IMR-90 (cell line): Measurements from ENCODE around the gene SUN5. TPM values are rescaled to one million over a fixed set of nuclear protein-coding genes. Genes with fewer than 3 reads are reported as not detected.

Experiments used
- ATAC-seq: fragments of 200-7000 bp; cut with Tn5 transposase; 2 replicates; pipeline ENCODE4 v1.9.1; 2020; ENCODE audit warnings: low read depth, mild to moderate bottlenecking, moderate library complexity
- BruUV-seq: library from RNA; stranded (reverse); fragments of 400-500 nt; replicated peaks from 2 replicates; lab custom pipeline; 2021; lab: Mats Ljungman, UMichigan
- CTCF ChIA-PET: fragments of 300-600 bp; formaldehyde crosslinking; extraction: SDS; loops from one replicate; lab custom pipeline; 2021; ENCODE audit warnings: antibody characterized with exemption; lab: Yijun Ruan, JAX
- POLR2A ChIA-PET: fragments of 300-600 bp; sonication (Branson Sonifier 250); formaldehyde crosslinking; loops from one replicate; lab custom pipeline; 2022; ENCODE audit warnings: antibody characterized with exemption; ENCODE audit not compliant: unreplicated experiment; lab: Charles Lee
- DNase-seq: peaks from one replicate; pipeline ENCODE4 v3.0.0; 2013
- H2AFZ ChIP-seq: replicated peaks from 2 replicates; pipeline ENCODE3; 2013; ENCODE audit warnings: low read length, mild to moderate bottlenecking; ENCODE audit not compliant: poor library complexity
- H2AK5ac ChIP-seq: 2 replicates; pipeline ENCODE4 v1.6.1; 2013; ENCODE audit warnings: low read depth, low read length, inconsistent platforms
- H2AK9ac ChIP-seq: replicated peaks from 2 replicates; pipeline ENCODE3; 2013; ENCODE audit warnings: mild to moderate bottlenecking, low read depth, low read length, moderate library complexity; ENCODE audit not compliant: poor library complexity
- H2BK120ac ChIP-seq: 2 replicates; pipeline ENCODE4 v1.6.1; 2013; ENCODE audit warnings: low read depth, low read length, inconsistent platforms
- H2BK15ac ChIP-seq: 3 replicates; pipeline ENCODE4 v1.6.1; 2013; ENCODE audit warnings: low read depth, low read length, inconsistent platforms
- H2BK20ac ChIP-seq: 2 replicates; pipeline ENCODE4 v1.6.1; 2013; ENCODE audit warnings: low read depth, mild to moderate bottlenecking, inconsistent platforms, low read length, moderate library complexity
- H2BK5ac ChIP-seq: 2 replicates; pipeline ENCODE4 v1.6.1; 2013; ENCODE audit warnings: mild to moderate bottlenecking, low read depth, low read length, inconsistent platforms; ENCODE audit not compliant: poor library complexity, severe bottlenecking
- H3K14ac ChIP-seq: replicated peaks from 2 replicates; pipeline ENCODE4 v1.6.1; 2013; ENCODE audit warnings: low read depth, low read length, inconsistent platforms
- H3K18ac ChIP-seq: 2 replicates; pipeline ENCODE4 v1.6.1; 2013; ENCODE audit warnings: low read depth, low read length, control low read depth
- H3K23ac ChIP-seq: 2 replicates; pipeline ENCODE4 v1.6.1; 2013; ENCODE audit warnings: low read depth, low read length, inconsistent platforms
- H3K27ac ChIP-seq: 2 replicates; pipeline ENCODE4 v1.5.1; 2013; ENCODE audit warnings: mild to moderate bottlenecking, control low read depth, low read length; ENCODE audit not compliant: insufficient read depth
- H3K27me3 ChIP-seq: 2 replicates; pipeline ENCODE4 v1.6.1; 2013; ENCODE audit warnings: low read length; ENCODE audit not compliant: control insufficient read depth, insufficient read depth
- H3K36me3 ChIP-seq: 2 replicates; pipeline ENCODE4 v1.6.1; 2013; ENCODE audit warnings: low read length, mixed read lengths; ENCODE audit not compliant: control insufficient read depth, insufficient read depth
- H3K4ac ChIP-seq: 2 replicates; pipeline ENCODE4 v1.6.1; 2013; ENCODE audit warnings: low read depth, low read length, inconsistent platforms
- H3K4me1 ChIP-seq: 2 replicates; pipeline ENCODE4 v1.6.1; 2013; ENCODE audit warnings: low read length, mixed read lengths; ENCODE audit not compliant: control insufficient read depth, insufficient read depth
- H3K4me2 ChIP-seq: 2 replicates; pipeline ENCODE4 v1.6.1; 2013; ENCODE audit warnings: low read depth, mild to moderate bottlenecking, control low read depth, low read length, moderate library complexity
- H3K4me3 ChIP-seq: 2 replicates; pipeline ENCODE4 v1.5.1; 2013; ENCODE audit warnings: low read depth, mild to moderate bottlenecking, control low read depth, low read length, moderate library complexity; ENCODE audit not compliant: insufficient read depth
- H3K56ac ChIP-seq: 2 replicates; pipeline ENCODE4 v1.6.1; 2013; ENCODE audit warnings: low read length, inconsistent platforms; ENCODE audit not compliant: insufficient read depth; ENCODE audit errors: extremely low read depth
- H3K79me1 ChIP-seq, 2 experiments: 2 replicates each; pipeline ENCODE4 v1.6.1; 2013; ENCODE audit warnings: low read length in 2 of 2, inconsistent platforms in 1 of 2, low read depth in 1 of 2
- H3K9ac ChIP-seq: 2 replicates; pipeline ENCODE4 v1.6.1; 2013; ENCODE audit warnings: low read depth, low read length, control low read depth
- H3K9me1 ChIP-seq: 2 replicates; pipeline ENCODE4 v1.6.1; 2013; ENCODE audit warnings: low read length, inconsistent platforms; ENCODE audit not compliant: insufficient read depth
- H3K9me3 ChIP-seq: 2 replicates; pipeline ENCODE4 v1.6.1; 2013; ENCODE audit warnings: low read length; ENCODE audit not compliant: control insufficient read depth, insufficient read depth
- H4K20me1 ChIP-seq: 2 replicates; pipeline ENCODE4 v1.6.1; 2013; ENCODE audit warnings: low read length, inconsistent platforms; ENCODE audit not compliant: insufficient read depth
- H4K5ac ChIP-seq: 2 replicates; pipeline ENCODE4 v1.6.1; 2013; ENCODE audit warnings: mild to moderate bottlenecking, low read depth, low read length, control low read depth
- H4K8ac ChIP-seq, 2 experiments: 2 replicates each; pipeline ENCODE4 v1.6.1; 2013; ENCODE audit warnings: low read depth in 2 of 2, low read length in 2 of 2, control low read depth in 1 of 2, inconsistent platforms in 1 of 2
- H4K91ac ChIP-seq: 2 replicates; pipeline ENCODE4 v1.6.1; 2013; ENCODE audit warnings: low read depth, low read length, inconsistent platforms; ENCODE audit not compliant: insufficient read depth
- CEBPB ChIP-seq: IDR thresholded peaks from 2 replicates; pipeline ENCODE4 v1.6.1; 2012; ENCODE audit warnings: low read depth, low read length, improper control_type of control experiment
- CHD1 ChIP-seq: IDR thresholded peaks from 2 replicates; pipeline ENCODE4 v1.6.1; 2012; ENCODE audit warnings: low read depth, low read length, improper control_type of control experiment
- FOS ChIP-seq: fragments of 150-350 bp; IDR thresholded peaks from 2 replicates; pipeline ENCODE4 v1.6.1; 2016; ENCODE audit warnings: low read depth, low read length
- MAFK ChIP-seq: IDR thresholded peaks from 2 replicates; pipeline ENCODE4 v1.6.1; 2012; ENCODE audit warnings: low read depth, low read length, improper control_type of control experiment
- MXI1 ChIP-seq: IDR thresholded peaks from 2 replicates; pipeline ENCODE4 v1.6.1; 2012; ENCODE audit warnings: low read depth, mild to moderate bottlenecking, low read length, moderate library complexity, borderline replicate concordance
- NFE2L2 ChIP-seq: fragments of 150-350 bp; IDR thresholded peaks from 2 replicates; pipeline ENCODE4 v1.6.1; 2016; ENCODE audit warnings: low read depth, mild to moderate bottlenecking, low read length
- POLR2A ChIP-seq: IDR thresholded peaks from 2 replicates; pipeline ENCODE4 v1.6.1; 2012; ENCODE audit warnings: mild to moderate bottlenecking, low read depth, low read length
- RAD21 ChIP-seq: IDR thresholded peaks from 2 replicates; pipeline ENCODE4 v1.6.1; 2012; ENCODE audit warnings: low read length, improper control_type of control experiment
- RCOR1 ChIP-seq: IDR thresholded peaks from 2 replicates; pipeline ENCODE4 v1.6.1; 2012; ENCODE audit warnings: mild to moderate bottlenecking, low read length, improper control_type of control experiment; ENCODE audit not compliant: insufficient replicate concordance
- RFX5 ChIP-seq: IDR thresholded peaks from 2 replicates; pipeline ENCODE4 v1.8.0; 2012; ENCODE audit warnings: low read depth, mild to moderate bottlenecking, low read length, moderate library complexity
- SMC3 ChIP-seq: fragments of 150-350 bp; IDR thresholded peaks from 2 replicates; pipeline ENCODE4 v1.6.1; 2016; ENCODE audit warnings: low read depth, mild to moderate bottlenecking, antibody characterized with exemption, low read length, moderate library complexity
- WGBS, 2 experiments: methylation state at CpG; one replicate each; pipeline versions ENCODE4 v1.1.5 to v1.1.7; 2013; ENCODE audit warnings: missing lambda C conversion rate in 2 of 2; ENCODE audit not compliant: insufficient read length in 1 of 2; ENCODE audit errors: extremely low coverage in 2 of 2; 5-methylcytosine and 5-hydroxymethylcytosine counted together
- dilution Hi-C: fragments of 300-500 bp; cut with HindIII; formaldehyde crosslinking; loops from one replicate; pipeline ENCODE4 v1.14.3; 2018; ENCODE audit warnings: low sequenced_read_pairs; ENCODE audit not compliant: unreplicated experiment
- in situ Hi-C: fragments of 300-500 bp; cut with MboI; formaldehyde crosslinking; loops from 3 replicates; pipeline ENCODE4 v1.14.3; 2019; ENCODE audit warnings: low sequenced_read_pairs, inconsistent platforms, mixed read lengths
- intact Hi-C: fragments of 100-400 bp; cut with micrococcal nuclease; formaldehyde crosslinking; loops from 2 replicates; pipeline ENCODE4 v1.10.0; 2022
- polyA plus RNA-seq, 3 experiments: library from polyadenylated mRNA; depleted of rRNA; stranded (reverse); fragments of >200 nt; gene quantifications; 2 replicates each; pipeline ENCODE4 v1.2.3, GENCODE V29; 2012; ENCODE audit warnings: low replicate concordance in 1 of 3
- total RNA-seq: library from RNA; depleted of rRNA; stranded (reverse); fragments of >200 nt; gene quantifications from 2 replicates; pipeline ENCODE4 v1.2.3, GENCODE V29; 2012
- TF ChIP-seq, protein P1 (sequence below): fragments of 150-350 bp; IDR thresholded peaks from 2 replicates; pipeline ENCODE4 v1.6.1; 2017; ENCODE audit warnings: mild to moderate bottlenecking, antibody characterized with exemption, low read length, low read depth
- TF ChIP-seq, protein P2 (sequence below): fragments of 150-350 bp; IDR thresholded peaks from 2 replicates; pipeline ENCODE4 v1.6.1; 2016; ENCODE audit warnings: low read depth, mild to moderate bottlenecking, low read length, moderate library complexity, borderline replicate concordance
- TF ChIP-seq, protein P3 (sequence below): conservative IDR thresholded peaks from 2 replicates; pipeline ENCODE4 v1.5.1; 2012; ENCODE audit warnings: mild to moderate bottlenecking, low read depth, low read length, improper control_type of control experiment

Gene SUN5
- total and polyA plus RNA-seq, 2 of the 4 experiments (the other 2 are of a cell fraction): not detected

DNA sequence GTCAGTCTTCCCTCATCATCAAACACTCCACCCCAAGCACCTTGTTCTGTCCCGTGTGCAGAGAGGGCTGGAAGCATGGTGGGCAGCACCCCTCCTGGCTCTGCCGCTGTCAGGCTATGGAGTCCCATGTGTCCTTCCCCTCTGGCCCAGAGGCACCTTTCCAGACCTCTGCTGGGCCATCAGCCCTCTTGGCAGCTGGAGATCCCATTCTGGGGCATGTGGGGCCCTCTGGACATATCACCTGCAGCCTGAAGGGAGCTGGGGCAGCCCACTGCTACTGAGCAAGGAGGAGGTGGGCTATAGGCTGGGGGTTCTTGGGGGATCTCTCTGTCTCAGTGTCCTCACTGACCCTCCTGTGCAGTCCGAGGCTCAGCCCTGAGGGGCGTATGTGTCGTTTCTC is 42.2 kb downstream of the SUN5 start:
- no peaks in the 10 kb centered on the region for H4K20me1 ChIP-seq
- peaks cover 5% of the 10 kb centered on the region for H3K9me3 ChIP-seq
- H2BK120ac ChIP-seq: no peak overlapping the region
- no peak overlapping the region for H2AK9ac ChIP-seq
- H3K56ac ChIP-seq: no peak overlapping the region
- no peak overlapping the region for H2AK5ac ChIP-seq
- no peaks in the 10 kb centered on the region for H3K79me1 ChIP-seq
- no peaks in the 10 kb centered on the region for H3K36me3 ChIP-seq
- H2BK20ac ChIP-seq: no peak overlapping the region
- in situ Hi-C loops: no loop called here
- H2AFZ ChIP-seq: no peak overlapping the region
- TF ChIP-seq, protein P1, sequence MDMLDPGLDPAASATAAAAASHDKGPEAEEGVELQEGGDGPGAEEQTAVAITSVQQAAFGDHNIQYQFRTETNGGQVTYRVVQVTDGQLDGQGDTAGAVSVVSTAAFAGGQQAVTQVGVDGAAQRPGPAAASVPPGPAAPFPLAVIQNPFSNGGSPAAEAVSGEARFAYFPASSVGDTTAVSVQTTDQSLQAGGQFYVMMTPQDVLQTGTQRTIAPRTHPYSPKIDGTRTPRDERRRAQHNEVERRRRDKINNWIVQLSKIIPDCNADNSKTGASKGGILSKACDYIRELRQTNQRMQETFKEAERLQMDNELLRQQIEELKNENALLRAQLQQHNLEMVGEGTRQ: no peak
- no peak for TF ChIP-seq POLR2A
- no peak for TF ChIP-seq SMC3
- TF ChIP-seq, protein P2, sequence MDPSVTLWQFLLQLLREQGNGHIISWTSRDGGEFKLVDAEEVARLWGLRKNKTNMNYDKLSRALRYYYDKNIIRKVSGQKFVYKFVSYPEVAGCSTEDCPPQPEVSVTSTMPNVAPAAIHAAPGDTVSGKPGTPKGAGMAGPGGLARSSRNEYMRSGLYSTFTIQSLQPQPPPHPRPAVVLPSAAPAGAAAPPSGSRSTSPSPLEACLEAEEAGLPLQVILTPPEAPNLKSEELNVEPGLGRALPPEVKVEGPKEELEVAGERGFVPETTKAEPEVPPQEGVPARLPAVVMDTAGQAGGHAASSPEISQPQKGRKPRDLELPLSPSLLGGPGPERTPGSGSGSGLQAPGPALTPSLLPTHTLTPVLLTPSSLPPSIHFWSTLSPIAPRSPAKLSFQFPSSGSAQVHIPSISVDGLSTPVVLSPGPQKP: no peak
- no peak for TF ChIP-seq NFE2L2
- no peak for TF ChIP-seq CEBPB
- no peak for TF ChIP-seq CHD1
- TF ChIP-seq, protein P3, sequence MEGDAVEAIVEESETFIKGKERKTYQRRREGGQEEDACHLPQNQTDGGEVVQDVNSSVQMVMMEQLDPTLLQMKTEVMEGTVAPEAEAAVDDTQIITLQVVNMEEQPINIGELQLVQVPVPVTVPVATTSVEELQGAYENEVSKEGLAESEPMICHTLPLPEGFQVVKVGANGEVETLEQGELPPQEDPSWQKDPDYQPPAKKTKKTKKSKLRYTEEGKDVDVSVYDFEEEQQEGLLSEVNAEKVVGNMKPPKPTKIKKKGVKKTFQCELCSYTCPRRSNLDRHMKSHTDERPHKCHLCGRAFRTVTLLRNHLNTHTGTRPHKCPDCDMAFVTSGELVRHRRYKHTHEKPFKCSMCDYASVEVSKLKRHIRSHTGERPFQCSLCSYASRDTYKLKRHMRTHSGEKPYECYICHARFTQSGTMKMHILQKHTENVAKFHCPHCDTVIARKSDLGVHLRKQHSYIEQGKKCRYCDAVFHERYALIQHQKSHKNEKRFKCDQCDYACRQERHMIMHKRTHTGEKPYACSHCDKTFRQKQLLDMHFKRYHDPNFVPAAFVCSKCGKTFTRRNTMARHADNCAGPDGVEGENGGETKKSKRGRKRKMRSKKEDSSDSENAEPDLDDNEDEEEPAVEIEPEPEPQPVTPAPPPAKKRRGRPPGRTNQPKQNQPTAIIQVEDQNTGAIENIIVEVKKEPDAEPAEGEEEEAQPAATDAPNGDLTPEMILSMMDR: no peak
- no peak for TF ChIP-seq RCOR1
- no peak for TF ChIP-seq RFX5
- no peak for TF ChIP-seq FOS
- TF ChIP-seq RAD21: no peak
- no peak for TF ChIP-seq MXI1
- TF ChIP-seq MAFK: no peak
- H3K23ac ChIP-seq: no peak overlapping the region
- H4K5ac ChIP-seq: no peak overlapping the region
- no peak overlapping the region for H2BK15ac ChIP-seq
- no peak for DNase-seq
- no TSS peak for BruUV-seq
- H3K9ac ChIP-seq: no peak overlapping the region
- H3K9me1 ChIP-seq: no peaks in the 10 kb centered on the region
- no peak overlapping the region for H3K4me3 ChIP-seq
- no peak overlapping the region for H3K27ac ChIP-seq
- H4K91ac ChIP-seq: no peak overlapping the region
- intact Hi-C loops: no loop called here
- H3K4ac ChIP-seq: no peak overlapping the region
- dilution Hi-C loops: no loop called here
- ATAC-seq: no peak
- WGBS, 2 experiments: no CpG with 5 or more reads among the region's 5 CpGs
- no peak overlapping the region for H2BK5ac ChIP-seq
- H3K27me3 ChIP-seq: peaks cover 12% of the 10 kb centered on the region; the same call in 1 of the 2 replicates
- H4K8ac ChIP-seq: no peak overlapping the region
- no peak overlapping the region for H3K4me2 ChIP-seq
- POLR2A ChIA-PET: no interaction called here
- no peak overlapping the region for H3K18ac ChIP-seq
- CTCF ChIA-PET: no interaction called here
- H3K14ac ChIP-seq: no peak overlapping the region
- no peaks in the 10 kb centered on the region for H3K4me1 ChIP-seq
